Astrocyte of the cerebellum (primary cell): ENCODE measurements around the gene CGGBP1.

ENCODE experiments used
- DNase-seq: peaks from one replicate; pipeline ENCODE4 v3.0.0-alpha.2; 2011; ENCODE audit warnings: low read depth
- H3K4me3 ChIP-seq: 2 replicates; pipeline ENCODE4 v1.5.1; 2011; ENCODE audit warnings: mild to moderate bottlenecking, low read depth, low read length, moderate library complexity
- in situ Hi-C: cut with HindIII; loops from 2 replicates; pipeline ENCODE4 v1.10.0; 2017; ENCODE audit warnings: low sequenced_read_pairs
- TF ChIP-seq, protein P1 (sequence below): IDR thresholded peaks from 2 replicates; pipeline ENCODE4 v1.5.1; 2012; ENCODE audit warnings: low read length, low read depth, moderate library complexity, mild to moderate bottlenecking; ENCODE audit errors: missing control alignments

CGGBP1 gene, protein sequence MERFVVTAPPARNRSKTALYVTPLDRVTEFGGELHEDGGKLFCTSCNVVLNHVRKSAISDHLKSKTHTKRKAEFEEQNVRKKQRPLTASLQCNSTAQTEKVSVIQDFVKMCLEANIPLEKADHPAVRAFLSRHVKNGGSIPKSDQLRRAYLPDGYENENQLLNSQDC

DNA sequence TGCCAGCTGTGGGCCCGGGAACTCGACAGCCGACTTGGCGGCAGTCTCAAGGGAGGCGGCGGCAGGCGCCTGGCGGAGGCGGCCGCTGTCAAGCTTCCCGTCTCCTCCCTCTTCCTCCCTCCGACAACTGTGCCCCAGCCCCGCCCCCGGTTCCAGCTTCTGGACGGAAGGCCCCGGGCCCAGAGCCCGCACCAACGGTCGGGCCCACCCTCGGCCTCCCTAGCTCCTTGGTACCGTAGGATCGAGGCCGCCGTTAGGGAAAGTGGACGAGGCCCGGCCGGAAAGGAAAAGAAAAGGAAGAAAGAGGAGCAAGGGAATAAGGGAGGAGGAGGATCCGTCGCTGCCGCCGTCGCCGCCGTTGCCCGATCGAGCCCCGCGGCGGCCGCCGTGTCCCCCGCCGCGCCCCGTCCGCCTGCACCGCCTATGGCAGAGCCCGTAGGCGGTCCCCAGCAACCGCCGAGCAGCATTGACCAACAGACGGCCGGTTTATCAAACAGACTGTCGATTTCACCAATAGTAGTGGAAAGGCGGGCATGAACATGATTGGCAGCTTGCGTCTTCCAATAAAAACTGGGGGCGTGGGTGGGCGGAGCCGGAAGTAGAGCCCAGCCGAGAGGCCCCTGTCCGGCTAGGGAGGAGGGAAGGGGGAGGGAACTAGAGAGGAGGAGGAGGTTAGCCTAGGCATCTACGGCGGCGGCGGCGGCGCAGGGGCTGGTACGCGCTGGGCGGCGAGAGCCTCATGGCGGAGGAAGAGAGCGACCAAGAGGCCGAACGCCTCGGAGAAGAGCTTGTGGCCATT, at the start of gene CGGBP1, which contains the start of gene ZNF654:
TSS of gene CGGBP1 (minus strand) at position 425 of the 799 bp plus-strand sequence. CDS start 3,029 bp downstream, outside the sequence.
TSS of gene ZNF654 (plus strand) at position 675 of the 799 bp plus-strand sequence. CDS start at position 740, 65 bp downstream.
- in situ Hi-C loops: no loop called here
- TF ChIP-seq, protein P1, sequence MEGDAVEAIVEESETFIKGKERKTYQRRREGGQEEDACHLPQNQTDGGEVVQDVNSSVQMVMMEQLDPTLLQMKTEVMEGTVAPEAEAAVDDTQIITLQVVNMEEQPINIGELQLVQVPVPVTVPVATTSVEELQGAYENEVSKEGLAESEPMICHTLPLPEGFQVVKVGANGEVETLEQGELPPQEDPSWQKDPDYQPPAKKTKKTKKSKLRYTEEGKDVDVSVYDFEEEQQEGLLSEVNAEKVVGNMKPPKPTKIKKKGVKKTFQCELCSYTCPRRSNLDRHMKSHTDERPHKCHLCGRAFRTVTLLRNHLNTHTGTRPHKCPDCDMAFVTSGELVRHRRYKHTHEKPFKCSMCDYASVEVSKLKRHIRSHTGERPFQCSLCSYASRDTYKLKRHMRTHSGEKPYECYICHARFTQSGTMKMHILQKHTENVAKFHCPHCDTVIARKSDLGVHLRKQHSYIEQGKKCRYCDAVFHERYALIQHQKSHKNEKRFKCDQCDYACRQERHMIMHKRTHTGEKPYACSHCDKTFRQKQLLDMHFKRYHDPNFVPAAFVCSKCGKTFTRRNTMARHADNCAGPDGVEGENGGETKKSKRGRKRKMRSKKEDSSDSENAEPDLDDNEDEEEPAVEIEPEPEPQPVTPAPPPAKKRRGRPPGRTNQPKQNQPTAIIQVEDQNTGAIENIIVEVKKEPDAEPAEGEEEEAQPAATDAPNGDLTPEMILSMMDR: no peak
- peak within 1 kb of the TSS; percentile 88 for H3K4me3 ChIP-seq
- DNase-seq: peak; percentile 99

- in situ Hi-C loops: no loop called here
- TF ChIP-seq, protein P1: no peak
- DNase-seq: no peak
- H3K4me3 ChIP-seq: no peak overlapping the region
These were observed 46.5 kb upstream of the CGGBP1 start for GRCh38 chr3:88105325-88105724.

DNA sequence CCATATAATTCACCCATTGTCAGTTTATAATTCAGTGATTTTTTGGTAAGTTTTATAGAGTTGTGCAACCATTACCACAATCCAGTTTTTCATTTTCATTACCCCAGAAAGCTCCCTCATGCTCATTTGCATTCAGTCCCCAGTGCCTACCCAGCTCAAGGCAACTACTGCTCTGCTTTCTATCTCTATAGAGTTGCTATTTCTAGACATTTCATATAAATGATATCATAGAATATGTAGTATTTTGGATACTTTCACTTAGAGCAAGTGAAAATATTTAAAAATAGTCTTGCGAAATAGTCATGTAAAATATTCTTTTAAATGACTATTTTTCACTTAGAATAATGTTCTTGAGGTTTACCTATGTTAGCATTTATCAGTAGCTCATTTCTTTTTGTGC, 42.3 kb upstream of the CGGBP1 start:
- no peak for DNase-seq
- in situ Hi-C loops: no loop called here
- H3K4me3 ChIP-seq: no peak overlapping the region
- TF ChIP-seq, protein P1: no peak

DNA sequence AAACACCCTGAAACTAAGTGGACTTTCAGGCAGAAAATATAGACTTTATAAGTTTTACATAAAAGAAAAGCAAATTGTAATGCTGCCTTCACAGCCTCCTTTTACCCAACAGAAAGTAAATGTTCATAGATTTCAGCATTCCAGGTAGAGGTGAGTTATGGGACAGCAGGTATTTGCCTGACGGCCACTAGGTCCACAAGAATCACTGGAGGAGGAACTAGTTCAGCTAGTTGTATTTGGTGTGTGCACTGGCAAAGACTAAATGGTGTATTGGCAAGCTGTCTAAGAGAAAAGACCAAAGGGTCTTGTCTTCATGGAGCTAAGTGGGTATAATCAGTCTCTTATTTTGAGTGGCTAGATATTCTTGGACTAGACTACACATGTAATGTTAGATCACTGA, 34.5 kb upstream of the CGGBP1 start:
- TF ChIP-seq, protein P1: no peak
- DNase-seq: no peak
- no peak overlapping the region for H3K4me3 ChIP-seq
- in situ Hi-C loops: no loop called here

DNA sequence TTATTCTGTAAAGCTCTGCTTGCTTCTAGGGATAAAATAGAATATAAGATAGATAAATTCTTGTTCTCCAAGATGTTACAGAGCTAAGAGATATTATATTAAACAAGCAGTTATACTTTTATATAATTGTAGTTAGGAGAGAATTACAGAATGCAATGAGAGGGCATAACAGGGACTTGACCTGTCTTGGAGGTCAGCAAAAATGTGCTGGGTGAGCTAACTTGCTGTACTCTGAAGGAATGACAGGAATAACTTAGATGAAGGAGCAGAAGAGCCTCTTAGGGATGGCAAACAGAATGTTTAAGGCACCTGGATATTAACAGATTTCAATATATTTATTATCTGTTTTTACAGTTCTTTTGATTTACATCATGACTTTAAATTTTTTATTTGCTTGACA, 33.5 kb upstream of the CGGBP1 start:
- no peak for DNase-seq
- in situ Hi-C loops: no loop called here
- H3K4me3 ChIP-seq: no peak overlapping the region
- TF ChIP-seq, protein P1: no peak

GRCh38 chr3:88090681-88091080, 31.9 kb upstream of the CGGBP1 start:
- TF ChIP-seq, protein P1: no peak
- H3K4me3 ChIP-seq: no peak overlapping the region
- in situ Hi-C loops: no loop called here
- DNase-seq: no peak
